GM12864 (cell line): ENCODE results near the gene PRKCD.

Experiments
- DNase-seq: peaks from one replicate; pipeline ENCODE4 v3.0.0-alpha.2; 2011; ENCODE audit warnings: low read depth
- H3K4me3 ChIP-seq: 2 replicates; pipeline ENCODE4 v1.5.1; 2011; ENCODE audit warnings: mild to moderate bottlenecking, low read depth, low read length, control low read depth
- TF ChIP-seq, protein P1 (sequence below): IDR thresholded peaks from 2 replicates; pipeline ENCODE4 v1.5.1; 2011; ENCODE audit warnings: low read depth, mild to moderate bottlenecking, moderate library complexity, low read length, control low read depth, inconsistent platforms; ENCODE audit errors: missing control alignments

PRKCD gene

DNA sequence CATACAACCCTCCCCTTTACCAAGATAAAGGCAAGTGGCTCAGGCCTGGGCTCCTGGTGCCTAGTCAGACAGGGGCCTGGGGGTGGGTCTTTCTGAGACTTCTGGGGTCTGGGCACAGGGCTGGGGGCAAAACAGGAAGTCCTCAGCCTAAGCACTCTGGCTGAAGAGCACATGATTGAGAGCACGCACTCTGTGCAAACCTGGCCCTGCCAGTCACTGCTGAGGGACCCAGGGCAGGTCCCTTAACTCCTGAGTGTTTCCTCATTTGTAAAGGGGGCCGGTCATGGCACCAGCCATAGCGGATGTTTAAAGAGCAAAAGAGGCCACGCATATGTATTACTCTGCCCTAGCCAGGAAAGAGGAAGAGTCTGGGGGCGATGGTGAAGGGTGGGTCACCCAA lies 78.8 kb downstream of the PRKCD start:
- no peak for DNase-seq
- TF ChIP-seq, protein P1, sequence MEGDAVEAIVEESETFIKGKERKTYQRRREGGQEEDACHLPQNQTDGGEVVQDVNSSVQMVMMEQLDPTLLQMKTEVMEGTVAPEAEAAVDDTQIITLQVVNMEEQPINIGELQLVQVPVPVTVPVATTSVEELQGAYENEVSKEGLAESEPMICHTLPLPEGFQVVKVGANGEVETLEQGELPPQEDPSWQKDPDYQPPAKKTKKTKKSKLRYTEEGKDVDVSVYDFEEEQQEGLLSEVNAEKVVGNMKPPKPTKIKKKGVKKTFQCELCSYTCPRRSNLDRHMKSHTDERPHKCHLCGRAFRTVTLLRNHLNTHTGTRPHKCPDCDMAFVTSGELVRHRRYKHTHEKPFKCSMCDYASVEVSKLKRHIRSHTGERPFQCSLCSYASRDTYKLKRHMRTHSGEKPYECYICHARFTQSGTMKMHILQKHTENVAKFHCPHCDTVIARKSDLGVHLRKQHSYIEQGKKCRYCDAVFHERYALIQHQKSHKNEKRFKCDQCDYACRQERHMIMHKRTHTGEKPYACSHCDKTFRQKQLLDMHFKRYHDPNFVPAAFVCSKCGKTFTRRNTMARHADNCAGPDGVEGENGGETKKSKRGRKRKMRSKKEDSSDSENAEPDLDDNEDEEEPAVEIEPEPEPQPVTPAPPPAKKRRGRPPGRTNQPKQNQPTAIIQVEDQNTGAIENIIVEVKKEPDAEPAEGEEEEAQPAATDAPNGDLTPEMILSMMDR: no peak
- no peak overlapping the region for H3K4me3 ChIP-seq

DNA sequence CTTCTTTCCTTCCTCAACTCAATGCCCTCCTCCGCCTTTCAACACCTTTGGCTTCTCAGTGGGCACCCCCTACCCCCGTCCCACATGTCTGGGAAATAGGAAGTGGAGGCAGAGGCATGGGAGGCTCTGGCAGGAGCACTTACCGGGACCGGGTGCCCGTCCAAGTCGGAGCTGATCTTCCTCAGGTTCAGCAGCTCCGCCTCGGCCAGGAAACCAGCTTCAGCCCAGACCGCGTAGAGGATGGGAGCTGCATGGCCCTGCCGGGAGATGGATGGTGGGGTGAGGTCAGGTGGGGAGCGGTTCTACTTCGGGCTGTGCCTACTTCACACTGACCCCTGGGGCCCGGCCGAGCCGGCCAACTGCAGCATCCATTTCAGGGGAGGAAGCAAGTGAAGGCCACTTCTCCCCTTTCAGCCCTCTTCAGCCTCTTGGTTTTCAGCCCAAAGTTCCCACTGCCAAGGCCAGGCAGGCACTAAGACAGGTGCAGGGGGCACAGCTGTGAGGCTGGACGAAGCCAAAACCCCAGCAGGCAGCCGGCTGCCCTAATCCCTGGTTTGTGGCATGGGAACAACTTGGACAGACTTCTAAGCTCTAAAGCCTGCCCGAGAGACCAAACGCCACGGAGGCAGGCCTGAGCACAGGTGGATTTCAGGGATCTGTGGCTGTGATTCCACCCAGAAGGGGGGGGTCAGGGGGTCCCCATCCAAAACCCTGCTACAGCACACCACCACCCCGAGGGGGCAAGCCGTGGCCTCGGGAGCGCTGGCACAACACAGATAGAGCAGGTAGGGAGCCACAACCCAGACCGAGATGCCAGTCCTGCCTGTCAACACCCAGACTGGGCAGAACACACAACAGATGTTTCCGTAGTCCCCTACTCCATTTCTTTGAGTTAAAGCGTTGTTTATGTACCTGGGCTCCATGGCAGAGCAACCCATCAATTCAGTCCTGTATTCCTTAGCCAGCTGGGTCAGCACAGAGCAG lies 80.3 kb downstream of the PRKCD start:
- H3K4me3 ChIP-seq: no peak overlapping the region
- TF ChIP-seq, protein P1: no peak
- no peak for DNase-seq

DNA sequence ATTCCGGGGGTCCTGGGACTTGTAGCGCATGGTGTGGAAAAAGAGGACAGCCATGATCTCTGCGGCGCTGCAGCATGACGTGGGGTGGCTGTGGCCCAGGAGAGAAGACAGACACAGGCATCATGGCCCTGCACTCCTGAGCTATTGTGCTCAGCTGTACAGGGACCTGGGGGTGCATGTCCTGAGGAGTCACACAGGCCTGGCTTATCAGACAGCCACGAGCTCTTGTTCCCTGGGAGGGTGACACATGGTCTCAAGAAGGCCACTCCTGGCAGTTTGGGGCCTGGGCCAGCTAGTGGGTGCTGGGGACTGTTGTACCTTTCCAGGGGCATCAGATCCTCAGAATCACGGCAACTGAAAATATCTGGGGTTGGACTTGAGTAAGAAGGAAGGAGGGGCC lies 81.1 kb downstream of the PRKCD start:
- DNase-seq: no peak
- TF ChIP-seq, protein P1: no peak
- no peak overlapping the region for H3K4me3 ChIP-seq
